Left ventricle myocardium inferior (tissue), 1 donor: ENCODE measurements around the gene LAMP1. TPM values are rescaled to one million over a fixed set of nuclear protein-coding genes. Genes with fewer than 3 reads are reported as not detected.

ENCODE experiments used
- DNase-seq: peaks from one replicate; pipeline ENCODE4 v3.0.0-alpha.2; 2020
- H3K27ac ChIP-seq: fragments of 200-600 bp; replicated peaks from 2 replicates; pipeline ENCODE4 v1.8.0; 2021
- H3K27me3 ChIP-seq: fragments of 200-600 bp; 2 replicates; pipeline ENCODE4 v1.8.0; 2021; ENCODE audit warnings: low read depth
- H3K36me3 ChIP-seq: fragments of 200-600 bp; 2 replicates; pipeline ENCODE4 v1.8.0; 2021
- H3K4me1 ChIP-seq: fragments of 200-600 bp; 2 replicates; pipeline ENCODE4 v1.8.0; 2021
- H3K4me3 ChIP-seq: fragments of 200-600 bp; 2 replicates; pipeline ENCODE4 v1.8.0; 2021; ENCODE audit warnings: mild to moderate bottlenecking, moderate library complexity
- H3K9me3 ChIP-seq: fragments of 200-600 bp; replicated peaks from 2 replicates; pipeline ENCODE4 v1.8.0; 2021
- CTCF ChIP-seq: fragments of 200-600 bp; IDR thresholded peaks from 2 replicates; pipeline ENCODE4 v1.8.0; 2021; ENCODE audit warnings: antibody characterized with exemption, mild to moderate bottlenecking, borderline replicate concordance
- intact Hi-C: fragments of 100-400 bp; cut with micrococcal nuclease; formaldehyde crosslinking; loops from one replicate; pipeline ENCODE4 v1.11.0; 2022
- total RNA-seq: library from RNA; stranded (reverse); fragmentation: NEBNext Ultra II Directional; extraction: Animal tissue kit (Norgen Biotek cat#: 25700); gene quantifications from one replicate; pipeline ENCODE4 v1.2.1, GENCODE V29; 2021
- donor health status: DM: no; HTN: yes; CAD: no; lungs with severe emphysema.

The LAMP1 gene
- total RNA-seq, 1 donor from 2014 or later = 96.1 TPM

DNA sequence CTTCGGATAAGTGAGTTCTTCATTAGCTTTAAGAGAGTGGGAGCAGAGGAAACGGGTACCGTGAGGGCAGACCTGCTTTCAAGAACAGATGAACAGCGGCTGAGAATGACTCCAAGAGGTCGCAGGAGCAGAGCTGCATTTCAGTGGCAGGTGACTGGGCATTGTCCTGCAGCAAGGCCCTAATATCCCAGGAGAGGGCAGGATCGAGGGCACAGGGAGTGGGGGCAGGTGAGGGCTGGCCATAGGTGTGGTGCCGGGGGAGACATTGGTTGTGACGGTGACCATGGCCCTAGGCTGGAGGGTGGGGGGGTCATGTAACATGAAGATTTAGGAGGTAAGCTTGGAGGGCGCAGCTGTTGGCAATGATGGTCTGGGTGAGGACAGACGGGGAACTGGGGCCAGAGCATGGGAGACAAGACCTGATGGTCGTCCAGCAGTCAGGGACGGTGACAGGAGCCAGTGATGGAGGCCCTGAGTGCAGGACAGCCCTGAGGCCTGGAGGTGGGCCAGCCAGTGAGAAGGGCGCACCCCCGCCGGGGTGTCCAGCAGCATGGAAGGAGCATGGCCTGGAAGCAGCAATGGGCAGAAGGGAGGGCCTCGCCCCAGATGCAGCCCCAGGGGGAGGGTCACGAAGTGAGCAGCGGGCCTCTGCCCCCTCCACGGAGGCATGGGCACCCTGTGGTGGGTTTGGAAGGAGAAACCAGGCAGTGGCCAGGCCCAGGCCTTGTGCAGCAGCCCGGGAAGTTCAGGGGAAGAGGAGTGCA is 29.2 kb upstream of the LAMP1 start:
- H3K9me3 ChIP-seq = no peaks in the 10 kb centered on the region
- no peaks in the 10 kb centered on the region for H3K4me1 ChIP-seq
- H3K27me3 ChIP-seq = no peaks in the 10 kb centered on the region
- H3K27ac ChIP-seq = no peak overlapping the region
- peaks cover 32% of the 10 kb centered on the region for H3K36me3 ChIP-seq
- DNase-seq = no peak
- no peak overlapping the region for H3K4me3 ChIP-seq
- no peak for TF ChIP-seq CTCF
- intact Hi-C loops = no loop called here

GRCh38 chr13:113272031-113272430 is 25.0 kb upstream of the LAMP1 start:
- TF ChIP-seq CTCF = no peak
- no peak overlapping the region for H3K4me3 ChIP-seq
- H3K36me3 ChIP-seq = peaks cover 16% of the 10 kb centered on the region
- intact Hi-C loops = no loop called here
- H3K9me3 ChIP-seq = no peaks in the 10 kb centered on the region
- H3K27ac ChIP-seq = no peak overlapping the region
- DNase-seq = no peak
- H3K27me3 ChIP-seq = no peaks in the 10 kb centered on the region
- peaks cover 6% of the 10 kb centered on the region for H3K4me1 ChIP-seq

DNA sequence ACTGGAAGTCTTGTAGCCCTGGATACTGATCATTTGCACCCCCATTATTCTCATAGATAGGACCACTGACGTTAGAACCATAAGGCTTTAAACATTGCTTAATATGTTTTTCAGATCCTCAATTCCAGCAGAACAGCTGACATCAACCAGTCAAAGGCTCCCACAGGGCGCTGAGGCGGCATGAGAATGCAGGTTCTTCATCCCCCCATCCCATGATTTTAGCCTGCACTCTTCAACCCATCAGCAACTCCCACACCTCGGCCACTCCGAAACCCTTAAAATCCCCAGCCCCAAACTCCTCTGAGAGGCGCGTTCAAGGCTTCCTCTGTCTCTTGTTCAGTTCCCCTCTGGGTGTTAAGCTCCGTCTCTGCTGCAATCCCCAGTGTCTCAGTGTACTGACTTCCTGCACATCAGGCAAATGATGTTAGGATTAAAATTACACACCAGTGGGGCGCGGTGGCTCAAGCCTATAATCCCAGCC is 24.3 kb upstream of the LAMP1 start:
- TF ChIP-seq CTCF = no peak
- H3K4me1 ChIP-seq = peaks cover 6% of the 10 kb centered on the region
- no peaks in the 10 kb centered on the region for H3K9me3 ChIP-seq
- intact Hi-C loops = no loop called here
- no peak for DNase-seq
- no peak overlapping the region for H3K27ac ChIP-seq
- no peaks in the 10 kb centered on the region for H3K27me3 ChIP-seq
- no peak overlapping the region for H3K4me3 ChIP-seq
- peaks cover 10% of the 10 kb centered on the region for H3K36me3 ChIP-seq

DNA sequence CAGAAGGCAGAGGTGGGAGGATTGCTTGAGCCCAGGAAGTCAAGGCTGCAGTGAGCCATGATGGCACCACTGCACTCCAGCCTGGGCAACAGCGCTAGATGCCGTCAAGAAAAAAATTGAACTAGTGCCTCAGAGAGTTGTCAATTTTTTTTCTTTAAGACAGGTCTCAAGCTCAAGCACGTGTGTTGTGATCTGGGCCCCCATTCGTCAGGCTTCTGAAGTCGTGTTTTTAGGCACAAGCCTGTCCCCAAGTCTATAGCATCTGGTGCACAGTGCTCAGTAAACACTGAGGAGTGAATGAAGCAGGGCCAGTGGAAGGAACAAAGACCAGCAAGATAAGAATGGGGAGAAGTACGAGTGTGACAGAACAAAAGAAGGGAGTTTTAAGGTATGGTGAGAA is 23.7 kb upstream of the LAMP1 start:
- intact Hi-C loops = no loop called here
- peaks cover 6% of the 10 kb centered on the region for H3K4me1 ChIP-seq
- H3K27ac ChIP-seq = no peak overlapping the region
- H3K4me3 ChIP-seq = no peak overlapping the region
- no peaks in the 10 kb centered on the region for H3K9me3 ChIP-seq
- no peak for TF ChIP-seq CTCF
- no peaks in the 10 kb centered on the region for H3K27me3 ChIP-seq
- DNase-seq = no peak
- H3K36me3 ChIP-seq = peaks cover 10% of the 10 kb centered on the region

- H3K27ac ChIP-seq = no peak overlapping the region
- peaks cover 6% of the 10 kb centered on the region for H3K4me1 ChIP-seq
- H3K36me3 ChIP-seq = peaks cover 10% of the 10 kb centered on the region
- no peak for DNase-seq
- intact Hi-C loops = no loop called here
- H3K4me3 ChIP-seq = no peak overlapping the region
- H3K27me3 ChIP-seq = no peaks in the 10 kb centered on the region
- no peaks in the 10 kb centered on the region for H3K9me3 ChIP-seq
- TF ChIP-seq CTCF = no peak
Measured at GRCh38 chr13:113273851-113274590, 23.0 kb upstream of the LAMP1 start.
